IMR-90 (cell line): ENCODE data around the gene TAB2.

ENCODE experiments used
- NFE2L2 ChIP-seq: fragments of 150-350 bp; IDR thresholded peaks from 2 replicates; pipeline ENCODE4 v1.6.1; 2016; ENCODE audit warnings: low read depth, mild to moderate bottlenecking, low read length
- POLR2A ChIP-seq: IDR thresholded peaks from 2 replicates; pipeline ENCODE4 v1.6.1; 2012; ENCODE audit warnings: mild to moderate bottlenecking, low read depth, low read length
- TF ChIP-seq, protein P1 (sequence below): conservative IDR thresholded peaks from 2 replicates; pipeline ENCODE4 v1.5.1; 2012; ENCODE audit warnings: mild to moderate bottlenecking, low read depth, low read length, improper control_type of control experiment

DNA sequence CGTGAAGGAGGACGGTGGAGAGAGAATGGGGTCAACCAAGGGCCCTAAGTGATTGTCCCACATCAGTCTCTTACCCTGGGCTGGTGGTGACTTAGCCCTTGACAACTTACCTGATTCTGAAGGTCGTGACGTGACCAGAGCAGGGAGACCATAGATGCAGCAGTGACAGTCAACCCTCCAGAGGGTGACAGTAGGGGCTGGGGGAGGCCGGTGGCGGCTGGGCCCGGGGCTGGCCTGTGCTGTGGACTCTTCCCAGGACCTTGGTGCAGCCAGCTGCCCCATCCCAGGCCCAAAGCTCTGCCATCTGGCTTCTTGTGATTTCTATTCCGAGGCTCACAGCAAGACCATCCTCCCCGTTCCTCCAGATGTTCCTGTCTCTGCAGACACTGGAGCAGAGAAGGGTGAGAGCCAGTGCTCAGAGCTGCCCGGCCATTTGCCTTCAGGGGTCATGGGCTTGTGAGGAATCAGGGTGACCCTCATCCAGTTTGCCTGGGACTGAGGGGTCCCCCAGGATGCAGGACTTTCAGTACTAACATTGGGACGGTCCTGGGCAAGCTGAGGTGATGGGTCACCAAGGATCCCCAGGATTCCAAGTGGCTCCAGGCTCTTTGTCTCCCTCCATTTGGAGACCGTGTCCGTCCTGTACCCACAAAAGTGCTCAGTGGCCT, 118.5 kb downstream of the TAB2 start:
- TF ChIP-seq, protein P1, sequence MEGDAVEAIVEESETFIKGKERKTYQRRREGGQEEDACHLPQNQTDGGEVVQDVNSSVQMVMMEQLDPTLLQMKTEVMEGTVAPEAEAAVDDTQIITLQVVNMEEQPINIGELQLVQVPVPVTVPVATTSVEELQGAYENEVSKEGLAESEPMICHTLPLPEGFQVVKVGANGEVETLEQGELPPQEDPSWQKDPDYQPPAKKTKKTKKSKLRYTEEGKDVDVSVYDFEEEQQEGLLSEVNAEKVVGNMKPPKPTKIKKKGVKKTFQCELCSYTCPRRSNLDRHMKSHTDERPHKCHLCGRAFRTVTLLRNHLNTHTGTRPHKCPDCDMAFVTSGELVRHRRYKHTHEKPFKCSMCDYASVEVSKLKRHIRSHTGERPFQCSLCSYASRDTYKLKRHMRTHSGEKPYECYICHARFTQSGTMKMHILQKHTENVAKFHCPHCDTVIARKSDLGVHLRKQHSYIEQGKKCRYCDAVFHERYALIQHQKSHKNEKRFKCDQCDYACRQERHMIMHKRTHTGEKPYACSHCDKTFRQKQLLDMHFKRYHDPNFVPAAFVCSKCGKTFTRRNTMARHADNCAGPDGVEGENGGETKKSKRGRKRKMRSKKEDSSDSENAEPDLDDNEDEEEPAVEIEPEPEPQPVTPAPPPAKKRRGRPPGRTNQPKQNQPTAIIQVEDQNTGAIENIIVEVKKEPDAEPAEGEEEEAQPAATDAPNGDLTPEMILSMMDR = no peak
- TF ChIP-seq POLR2A (no peak), NFE2L2 (no peak)
